H9 (cell line): ENCODE measurements around the gene LIG3. TPM values are rescaled to one million over a fixed set of nuclear protein-coding genes. Genes with fewer than 3 reads are reported as not detected.

Experiments
- DNase-seq: peaks from one replicate; pipeline ENCODE4 v3.0.0-alpha.2; 2017
- H2AFZ ChIP-seq: one replicate; pipeline ENCODE4 v1.6.1; 2013; ENCODE audit warnings: mild to moderate bottlenecking, low read length, control low read depth, moderate library complexity
- H2AK5ac ChIP-seq: 2 replicates; pipeline ENCODE4 v1.6.1; 2013; ENCODE audit warnings: low read length, control low read depth, mixed read lengths; ENCODE audit not compliant: insufficient read length
- H2BK120ac ChIP-seq: one replicate; pipeline ENCODE4 v1.6.1; 2013; ENCODE audit warnings: low read depth, mild to moderate bottlenecking, low read length, control low read depth, inconsistent platforms; ENCODE audit not compliant: poor library complexity, severe bottlenecking
- H2BK12ac ChIP-seq: 2 replicates; pipeline ENCODE4 v1.6.1; 2013; ENCODE audit warnings: low read length, control low read depth, mixed read lengths, low read depth; ENCODE audit not compliant: insufficient read length
- H2BK15ac ChIP-seq: 2 replicates; pipeline ENCODE4 v1.6.1; 2013; ENCODE audit warnings: low read depth, low read length, control low read depth
- H2BK20ac ChIP-seq: one replicate; pipeline ENCODE4 v1.6.1; 2013; ENCODE audit warnings: low read depth, mild to moderate bottlenecking, low read length, control low read depth, inconsistent platforms; ENCODE audit not compliant: poor library complexity, severe bottlenecking
- H2BK5ac ChIP-seq: 2 replicates; pipeline ENCODE4 v1.6.1; 2013; ENCODE audit warnings: low read length, control low read depth, mixed read lengths; ENCODE audit not compliant: insufficient read length
- H3K14ac ChIP-seq: 2 replicates; pipeline ENCODE4 v1.6.1; 2013; ENCODE audit warnings: low read length, control low read depth; ENCODE audit not compliant: insufficient read depth
- H3K18ac ChIP-seq: 2 replicates; pipeline ENCODE4 v1.6.1; 2013; ENCODE audit warnings: low read depth, mild to moderate bottlenecking, mixed read lengths, low read length, control low read depth; ENCODE audit not compliant: insufficient read length
- H3K23ac ChIP-seq: 2 replicates; pipeline ENCODE4 v1.6.1; 2013; ENCODE audit warnings: low read length, control low read depth, mixed read lengths, low read depth; ENCODE audit not compliant: insufficient read length
- H3K23me2 ChIP-seq: 2 replicates; pipeline ENCODE4 v1.6.1; 2013; ENCODE audit warnings: low read depth, mild to moderate bottlenecking, mixed read lengths, low read length, control low read depth; ENCODE audit not compliant: insufficient read length, poor library complexity, severe bottlenecking
- H3K27ac ChIP-seq: 2 replicates; pipeline ENCODE4 v1.5.1; 2013; ENCODE audit warnings: low read length, control low read depth, mixed read lengths, low read depth; ENCODE audit not compliant: insufficient read length
- H3K27me3 ChIP-seq: 2 replicates; pipeline ENCODE4 v1.6.1; 2013; ENCODE audit warnings: low read length, control low read depth, inconsistent platforms; ENCODE audit not compliant: insufficient read depth
- H3K4ac ChIP-seq: 2 replicates; pipeline ENCODE4 v1.6.1; 2013; ENCODE audit warnings: low read depth, mild to moderate bottlenecking, control low read depth, inconsistent platforms, low read length, moderate library complexity
- H3K4me1 ChIP-seq: 2 replicates; pipeline ENCODE4 v1.6.1; 2013; ENCODE audit warnings: low read length, control low read depth, inconsistent platforms; ENCODE audit not compliant: insufficient read depth
- H3K4me2 ChIP-seq: 2 replicates; pipeline ENCODE4 v1.6.1; 2013; ENCODE audit warnings: low read length, control low read depth, mixed read lengths; ENCODE audit not compliant: insufficient read length, insufficient read depth
- H3K56ac ChIP-seq: 2 replicates; pipeline ENCODE4 v1.6.1; 2013; ENCODE audit warnings: low read depth, mild to moderate bottlenecking, mixed read lengths, low read length, control low read depth; ENCODE audit not compliant: insufficient read length
- H3K79me1 ChIP-seq: 2 replicates; pipeline ENCODE4 v1.6.1; 2013; ENCODE audit warnings: low read depth, mild to moderate bottlenecking, moderate library complexity, low read length, control low read depth, inconsistent platforms; ENCODE audit not compliant: insufficient read depth, poor library complexity, severe bottlenecking
- H3K79me2 ChIP-seq: 2 replicates; pipeline ENCODE4 v1.6.1; 2013; ENCODE audit warnings: low read length, control low read depth, inconsistent platforms; ENCODE audit not compliant: insufficient read depth
- H3K9ac ChIP-seq: 2 replicates; pipeline ENCODE4 v1.6.1; 2013; ENCODE audit warnings: low read length, control low read depth, mixed read lengths; ENCODE audit not compliant: insufficient read length; ENCODE audit errors: extremely low read depth
- H3K9me3 ChIP-seq: one replicate; pipeline ENCODE4 v1.6.1; 2013; ENCODE audit warnings: low read depth, low read length, inconsistent platforms; ENCODE audit not compliant: control insufficient read depth
- H3T11ph ChIP-seq: one replicate; pipeline ENCODE4 v1.6.1; 2013; ENCODE audit warnings: mild to moderate bottlenecking, low read length, control low read depth, inconsistent platforms
- H4K20me1 ChIP-seq: one replicate; pipeline ENCODE4 v1.6.1; 2013; ENCODE audit not compliant: control insufficient read depth, insufficient read length, insufficient read depth
- H4K5ac ChIP-seq: 2 replicates; pipeline ENCODE4 v1.6.1; 2013; ENCODE audit warnings: low read depth, mild to moderate bottlenecking, mixed read lengths, low read length, control low read depth; ENCODE audit not compliant: insufficient read length
- H4K8ac ChIP-seq: replicated peaks from 2 replicates; pipeline ENCODE4 v1.6.1; 2013; ENCODE audit warnings: low read length, control low read depth, mixed read lengths, low read depth; ENCODE audit not compliant: insufficient read length
- H4K91ac ChIP-seq: 2 replicates; pipeline ENCODE4 v1.6.1; 2013; ENCODE audit warnings: low read depth, mild to moderate bottlenecking, moderate library complexity, mixed read lengths, low read length, control low read depth; ENCODE audit not compliant: insufficient read length
- H3K27ac Mint-ChIP-seq, 3 experiments: 2 replicates in 2 of 3; 3 replicates in 1 of 3; pipeline ENCODE4 v1.8.0; 2020 to 2021; ENCODE audit warnings: mixed read lengths in 3 of 3, mild to moderate bottlenecking in 1 of 3, moderate library complexity in 1 of 3
- H3K27me3 Mint-ChIP-seq: 2 replicates; pipeline ENCODE4 v1.8.0; 2021; ENCODE audit warnings: low read depth, mild to moderate bottlenecking, moderate library complexity, mixed read lengths
- H3K36me3 Mint-ChIP-seq, 3 experiments: 2 replicates in 2 of 3; 3 replicates in 1 of 3; pipeline ENCODE4 v1.8.0; 2020 to 2021; ENCODE audit warnings: low read depth in 3 of 3, mixed read lengths in 3 of 3; ENCODE audit not compliant: insufficient read depth in 1 of 3
- H3K4me1 Mint-ChIP-seq, 2 experiments: 2 replicates each; pipeline ENCODE4 v1.8.0; 2020; ENCODE audit warnings: mixed read lengths in 2 of 2
- H3K4me3 Mint-ChIP-seq, 2 experiments: 2 replicates in 1 of 2; 3 replicates in 1 of 2; pipeline ENCODE4 v1.8.0; 2020 to 2021; ENCODE audit warnings: mild to moderate bottlenecking in 2 of 2, mixed read lengths in 2 of 2, moderate library complexity in 1 of 2
- H3K9me3 Mint-ChIP-seq, 2 experiments: 2 replicates in 1 of 2; 3 replicates in 1 of 2; pipeline ENCODE4 v1.8.0; 2020; ENCODE audit warnings: mild to moderate bottlenecking in 2 of 2, mixed read lengths in 2 of 2, moderate library complexity in 1 of 2
- CTCF ChIP-seq: fragments of 200-600 bp; sonication (generic); conservative IDR thresholded peaks from 3 replicates; pipeline ENCODE4 v1.8.0; 2021; ENCODE audit warnings: antibody characterized with exemption, mild to moderate bottlenecking
- WGBS: extraction: QIAGEN DNeasy Blood & Tissue Kit; methylation state at CpG from one replicate; pipeline ENCODE4 v1.1.7; 2013; ENCODE audit warnings: missing lambda C conversion rate, low lambda C conversion rate, mixed read lengths; ENCODE audit not compliant: insufficient read length; ENCODE audit errors: extremely low coverage; 5-methylcytosine and 5-hydroxymethylcytosine counted together
- total RNA-seq: library from RNA; stranded (reverse); gene quantifications from 2 replicates; pipeline ENCODE4 v1.2.1, GENCODE V29; 2021

Gene LIG3
- total RNA-seq, 1 experiment from 2014 or later, result 96.0 TPM

- no peak overlapping the region for H3K23ac ChIP-seq
- H3K4me1 ChIP-seq, result no peaks in the 10 kb centered on the region
- H3K27me3 ChIP-seq, result no peaks in the 10 kb centered on the region
- no peak overlapping the region for H2BK12ac ChIP-seq
- no peaks in the 10 kb centered on the region for H3K79me2 ChIP-seq
- H2AFZ ChIP-seq, result no peak overlapping the region
- Mint-ChIP-seq H3K27me3 (no peaks in the 10 kb centered on the region), H3K36me3 (peaks cover 0 to 10% (median 3%) of the 10 kb centered on the region in 3 experiments; a peak in 5 of 7 replicates), H3K27ac (no peak overlapping the region), H3K4me1 (peaks cover 4 to 7% of the 10 kb centered on the region in 2 experiments), H3K4me3 (no peak overlapping the region), H3K9me3 (no peaks in the 10 kb centered on the region)
- TF ChIP-seq CTCF, result no peak
- H3K79me1 ChIP-seq, result no peaks in the 10 kb centered on the region
- H3K14ac ChIP-seq, result no peak overlapping the region
- no peak overlapping the region for H2BK120ac ChIP-seq
- no peak overlapping the region for H4K5ac ChIP-seq
- no peaks in the 10 kb centered on the region for H4K20me1 ChIP-seq
- no peak overlapping the region for H3K4ac ChIP-seq
- H3K9ac ChIP-seq, result no peak overlapping the region
- no peaks in the 10 kb centered on the region for H3K23me2 ChIP-seq
- no peak overlapping the region for H4K8ac ChIP-seq
- no peak for DNase-seq
- H3K27ac ChIP-seq, result no peak overlapping the region
- H3K18ac ChIP-seq, result no peak overlapping the region
- H2BK5ac ChIP-seq, result no peak overlapping the region
- no peak overlapping the region for H3T11ph ChIP-seq
- no peaks in the 10 kb centered on the region for H3K9me3 ChIP-seq
- H2BK15ac ChIP-seq, result no peak overlapping the region
- no peak overlapping the region for H2AK5ac ChIP-seq
- H2BK20ac ChIP-seq, result no peak overlapping the region
- no peak overlapping the region for H4K91ac ChIP-seq
- no peak overlapping the region for H3K4me2 ChIP-seq
- WGBS, result no CpG with 5 or more reads among the region's 2 CpGs
- no peak overlapping the region for H3K56ac ChIP-seq
Observed at GRCh38 chr17:35018814-35019213, 38.5 kb downstream of the LIG3 start.
